Measurements from ENCODE around the gene ACSS3.

Gene ACSS3

DNA sequence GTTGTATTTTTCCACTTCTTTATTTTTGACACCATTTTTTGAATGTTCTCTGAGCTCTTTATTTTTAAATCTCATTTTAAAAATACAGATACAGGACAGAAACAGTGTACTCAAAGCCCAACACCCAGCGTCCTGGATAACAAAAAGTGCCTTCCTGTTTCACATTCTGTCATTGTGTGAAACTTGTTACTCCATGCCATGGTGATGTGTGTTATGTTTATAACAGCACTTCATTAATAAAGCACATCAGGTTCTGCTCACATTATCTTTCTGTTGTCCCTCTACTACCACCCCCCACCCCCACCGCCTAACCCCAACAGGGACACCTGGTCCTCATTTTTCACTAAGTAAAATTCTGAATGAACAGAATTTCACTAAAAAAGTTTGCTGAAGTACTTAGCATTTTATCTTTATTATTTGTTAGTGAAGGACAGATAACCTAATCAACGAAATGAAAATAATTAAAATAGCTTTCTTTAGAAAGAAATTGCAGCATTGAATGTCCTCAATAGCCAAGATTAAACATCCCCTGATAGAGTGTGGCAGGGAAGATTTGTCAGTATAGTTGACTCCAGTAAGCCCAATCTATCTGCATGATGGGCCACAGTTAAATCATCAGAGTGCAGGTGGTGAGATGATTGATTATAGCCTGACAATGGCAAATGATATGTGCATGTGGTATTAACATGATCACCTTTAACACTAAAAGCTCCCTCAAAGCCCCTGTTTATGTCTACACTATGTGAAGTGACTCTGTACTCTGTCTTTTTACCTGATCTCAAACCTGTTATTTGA lies 153.9 kb downstream of the ACSS3 start:
- DNase-seq: peak; percentile 88

DNA sequence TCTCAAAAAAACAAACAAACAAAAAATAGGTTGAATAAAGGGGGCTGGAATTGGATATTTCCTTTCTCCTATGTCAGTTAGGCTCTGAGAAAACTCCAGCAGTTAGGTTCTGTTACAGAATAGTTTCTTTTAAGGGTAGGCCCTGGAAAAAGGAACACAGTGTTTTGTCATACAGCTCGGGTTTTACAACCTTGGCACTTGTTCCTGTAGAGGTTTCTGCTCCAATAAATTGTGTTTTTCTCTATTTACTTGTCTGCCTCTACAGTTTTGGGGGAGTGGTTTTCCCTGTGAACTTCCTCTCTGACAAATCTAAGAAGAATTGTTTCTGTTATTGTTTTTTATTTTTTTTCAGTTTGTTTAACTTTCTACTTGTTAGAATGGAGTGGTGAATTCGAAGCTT lies 167.6 kb downstream of the ACSS3 start:
- DNase-seq: no peak

DNA sequence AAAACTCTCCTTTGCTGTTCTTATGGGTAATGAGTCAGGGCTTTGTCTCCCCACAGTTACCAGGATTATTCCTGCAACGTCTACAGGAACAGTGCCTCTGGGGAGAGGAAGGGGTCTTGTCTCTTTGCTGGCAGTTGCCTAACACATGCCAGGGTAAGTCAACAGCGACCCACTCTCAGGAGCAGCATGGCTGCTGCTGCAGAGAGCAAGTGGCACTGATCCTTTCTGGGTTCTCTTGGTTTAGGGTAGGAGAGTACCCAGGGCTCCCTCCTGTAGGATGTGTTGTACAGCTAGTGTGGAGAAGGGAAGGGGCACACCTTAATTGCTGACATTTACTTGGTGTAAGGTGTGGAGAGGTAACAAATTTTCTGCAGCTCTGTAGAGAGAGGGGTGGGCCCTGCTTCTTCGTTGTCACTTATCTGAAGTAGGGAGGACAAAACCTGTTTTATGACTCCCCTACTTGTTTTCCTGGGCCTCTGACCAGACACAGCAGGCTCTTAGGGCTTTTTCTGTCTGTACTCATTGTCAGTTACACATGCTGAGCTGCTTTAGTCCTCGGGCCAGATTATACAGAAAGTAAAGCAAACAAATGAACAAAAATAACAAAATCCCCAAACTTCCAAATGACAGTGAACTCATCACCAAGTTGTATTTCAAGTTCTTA lies 168.2 kb downstream of the ACSS3 start:
- peak; percentile 62 for DNase-seq

DNA sequence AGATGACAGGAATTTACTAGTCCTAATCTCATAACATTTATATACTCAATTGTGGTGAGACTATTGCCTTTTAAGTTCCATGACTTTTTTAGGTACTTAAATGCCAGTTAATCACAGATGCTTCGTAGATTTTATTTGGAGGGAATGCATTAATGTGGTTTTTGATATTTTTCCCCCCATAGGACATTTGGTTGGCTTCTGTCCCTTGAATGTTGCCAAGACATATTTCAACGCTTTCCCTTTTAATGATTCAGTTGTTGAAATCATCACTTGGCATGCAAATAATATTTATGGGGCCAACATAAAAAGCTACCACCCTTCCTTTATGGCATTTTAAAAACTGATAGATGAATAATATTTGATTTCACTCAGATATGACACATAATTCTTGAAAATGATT lies 172.1 kb downstream of the ACSS3 start:
- no peak for DNase-seq

DNA sequence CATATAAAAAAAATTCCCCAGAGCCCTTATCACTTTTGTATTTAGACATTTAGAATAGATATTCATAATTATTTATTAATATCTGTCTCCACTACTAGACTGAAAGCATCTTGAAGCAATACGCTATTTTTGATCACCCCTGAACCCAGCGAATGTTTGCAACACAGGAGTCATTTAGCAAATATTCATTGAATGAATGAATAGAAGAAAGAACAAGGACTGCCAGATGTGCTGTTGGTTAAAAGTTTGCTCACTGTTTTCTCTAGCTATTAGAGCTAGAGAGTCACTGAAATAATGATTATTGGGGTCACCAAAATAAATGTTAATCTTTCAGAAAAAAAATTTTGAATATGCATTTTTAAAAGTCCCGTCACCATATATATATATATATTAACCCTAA lies 174.3 kb downstream of the ACSS3 start:
- DNase-seq: no peak

DNA sequence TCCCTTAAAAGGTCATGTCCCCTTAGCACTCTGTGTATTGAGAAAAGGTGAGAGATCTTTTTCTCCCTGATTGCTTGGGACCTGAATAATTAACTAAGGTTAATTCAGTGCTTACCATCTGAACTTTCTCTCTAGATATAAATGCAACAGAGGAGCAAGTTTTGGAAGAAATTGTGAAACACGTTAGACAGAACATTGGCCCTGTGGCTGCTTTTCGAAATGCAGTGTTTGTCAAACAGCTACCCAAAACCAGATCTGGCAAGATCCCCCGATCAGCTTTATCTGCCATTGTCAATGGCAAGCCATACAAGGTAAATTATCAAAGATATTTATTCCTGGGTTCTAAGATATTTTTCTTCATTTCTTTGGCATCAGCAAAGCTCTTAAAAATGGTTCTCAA lies 175.5 kb downstream of the ACSS3 start:
- DNase-seq: no peak

DNA sequence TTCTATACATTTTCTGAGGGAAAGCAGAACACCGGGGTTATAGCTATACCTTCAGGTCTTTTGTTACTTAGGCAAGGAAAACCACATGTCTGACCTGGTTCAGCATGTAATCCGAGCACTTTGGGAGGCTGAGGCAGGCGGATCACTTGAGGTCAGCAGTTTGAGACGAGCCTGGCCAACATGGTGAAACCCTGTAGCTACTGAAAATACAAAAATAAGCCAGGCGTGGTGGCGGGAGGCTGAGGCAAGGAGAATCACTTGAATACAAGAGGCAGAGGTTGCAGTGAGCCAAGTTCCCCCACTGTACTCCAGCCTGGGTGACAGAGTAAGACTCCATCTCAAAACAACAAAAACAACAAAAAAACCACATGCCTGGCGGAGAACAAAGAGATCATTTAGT lies 177.6 kb downstream of the ACSS3 start:
- DNase-seq: no peak

DNA sequence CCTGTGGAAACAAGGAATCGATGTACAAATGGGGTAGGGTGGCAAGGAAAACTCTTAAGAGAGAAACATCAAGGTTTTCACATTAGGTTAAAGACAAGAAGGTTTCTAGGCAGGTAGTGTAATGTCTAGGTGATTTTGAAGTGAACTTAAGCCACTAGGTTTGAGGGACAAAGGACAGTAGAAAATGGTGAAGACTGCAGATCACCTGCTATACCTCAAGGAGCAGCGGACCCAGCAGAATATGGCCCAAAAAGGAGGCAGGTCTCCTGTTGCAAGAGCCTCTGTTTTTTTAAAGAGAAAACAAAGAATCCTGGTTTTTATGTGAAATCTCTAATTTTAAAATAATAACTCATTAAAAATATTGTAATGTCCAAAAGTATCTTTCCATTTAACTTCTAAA lies 178.1 kb downstream of the ACSS3 start:
- no peak for DNase-seq

DNA sequence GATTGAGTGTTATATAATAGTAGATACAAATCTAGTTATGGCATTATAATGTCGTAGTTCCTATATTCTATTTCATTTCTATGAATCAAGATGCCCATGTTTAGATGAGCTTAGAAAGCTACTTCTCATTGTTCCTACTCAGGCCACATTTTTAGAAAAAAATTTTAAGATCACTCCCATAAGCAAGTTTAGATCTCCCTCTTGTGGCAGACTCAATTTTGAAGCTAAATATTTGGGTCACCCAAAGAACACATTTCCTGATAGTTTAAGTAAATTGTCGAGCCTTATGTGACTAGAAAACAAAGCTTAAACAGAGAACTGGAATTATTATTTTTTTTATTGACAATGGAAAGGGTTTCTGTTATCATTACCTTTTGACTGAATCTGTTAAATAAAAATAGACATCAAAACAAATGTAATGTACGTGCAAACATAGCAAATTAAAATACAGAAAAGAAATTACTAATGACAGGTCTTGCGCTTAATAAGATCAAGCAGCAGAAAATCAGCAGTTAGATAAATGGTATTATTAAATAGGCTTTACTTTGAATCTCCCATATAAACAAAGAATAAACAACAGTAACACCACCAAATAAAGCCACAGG lies 180.2 kb downstream of the ACSS3 start:
- DNase-seq: peak; percentile 70

DNA sequence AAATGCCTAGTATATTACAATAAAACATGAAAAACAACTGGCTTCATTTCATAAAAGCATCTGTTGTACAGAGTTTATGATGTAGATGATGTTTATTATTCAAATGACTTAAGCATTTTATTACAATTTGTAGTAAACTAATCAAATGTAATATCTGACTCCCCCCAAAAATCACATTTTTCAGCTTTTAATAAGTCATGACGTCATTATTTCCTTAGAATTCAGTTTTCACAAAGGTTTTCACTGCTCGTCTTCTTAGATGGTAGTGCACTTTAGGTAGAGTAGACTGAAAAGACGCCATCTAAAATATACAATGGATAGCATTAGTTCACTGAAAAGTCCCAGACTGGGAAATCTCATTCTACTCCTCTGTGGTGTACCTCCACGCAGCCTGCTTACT lies 181.5 kb downstream of the ACSS3 start:
- DNase-seq: no peak

DNA sequence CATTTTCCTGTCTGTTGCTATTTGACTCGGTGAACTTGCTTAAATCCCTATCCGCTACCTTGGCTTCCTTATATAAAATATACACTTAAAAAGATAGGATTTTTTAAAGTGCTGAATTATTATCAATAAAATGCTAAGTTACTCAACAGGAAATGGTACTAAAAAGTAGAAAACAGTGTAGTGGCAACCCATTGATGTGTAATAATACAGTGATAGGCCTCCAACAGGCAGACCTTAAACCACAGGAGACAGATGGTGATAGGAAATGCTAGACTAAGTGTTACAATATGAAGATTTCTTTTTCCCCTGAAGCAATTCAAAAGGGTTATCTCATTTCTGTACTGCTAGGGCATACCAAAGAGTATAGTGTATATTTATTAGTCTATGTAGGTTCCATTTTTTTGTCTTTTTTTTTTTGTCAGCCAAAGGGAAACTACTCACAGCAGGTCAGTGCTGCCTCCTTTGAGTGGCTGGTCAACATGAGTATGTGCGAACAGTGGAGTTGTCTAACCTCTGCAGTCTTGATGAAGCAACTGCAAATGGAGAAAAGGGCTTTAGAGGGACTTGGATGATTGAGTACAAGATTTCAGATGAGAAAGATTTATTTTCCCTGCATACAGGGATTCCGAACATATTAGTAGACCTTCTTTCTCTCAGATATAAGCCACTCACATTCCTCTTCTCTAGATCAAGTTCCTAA lies 183.8 kb downstream of the ACSS3 start:
- no peak for DNase-seq

DNA sequence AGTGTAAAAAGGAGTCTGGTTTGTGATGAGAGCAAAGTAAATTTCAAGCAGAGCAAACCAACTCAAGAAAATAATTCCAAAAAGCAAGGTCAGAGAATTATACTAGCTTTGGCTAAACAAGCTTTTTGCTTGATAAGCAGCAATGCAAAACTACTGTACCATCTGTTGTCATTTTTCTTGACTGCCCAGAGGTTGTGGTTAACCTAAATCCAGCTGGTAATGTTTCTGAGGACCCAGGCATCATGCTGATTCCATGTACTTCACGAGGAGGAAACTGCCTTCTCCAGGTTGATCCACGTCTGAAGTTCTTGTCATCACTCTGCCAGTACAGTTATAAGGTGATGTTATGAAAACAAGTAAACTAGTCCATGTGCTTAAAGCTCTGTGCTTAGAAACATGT lies 185.2 kb downstream of the ACSS3 start:
- DNase-seq: no peak

DNA sequence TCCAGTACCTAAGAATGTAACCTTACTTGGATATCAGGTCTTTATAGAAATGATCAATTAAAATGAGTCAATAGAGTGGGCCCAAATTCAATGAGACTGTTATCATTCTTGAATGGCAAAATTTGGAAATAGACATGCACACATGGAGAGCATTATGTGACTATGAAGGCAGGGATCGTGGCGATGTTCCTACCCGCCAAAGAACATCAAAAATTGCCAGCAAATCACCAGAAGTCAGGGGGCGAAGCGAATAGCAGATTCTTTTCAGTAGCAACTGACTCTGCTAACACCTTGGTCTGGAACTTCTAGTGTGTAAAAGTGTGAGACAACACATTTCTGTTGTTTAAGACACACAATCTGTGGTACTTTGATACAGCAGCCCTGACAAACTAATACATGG lies 192.5 kb downstream of the ACSS3 start:
- DNase-seq: no peak

DNA sequence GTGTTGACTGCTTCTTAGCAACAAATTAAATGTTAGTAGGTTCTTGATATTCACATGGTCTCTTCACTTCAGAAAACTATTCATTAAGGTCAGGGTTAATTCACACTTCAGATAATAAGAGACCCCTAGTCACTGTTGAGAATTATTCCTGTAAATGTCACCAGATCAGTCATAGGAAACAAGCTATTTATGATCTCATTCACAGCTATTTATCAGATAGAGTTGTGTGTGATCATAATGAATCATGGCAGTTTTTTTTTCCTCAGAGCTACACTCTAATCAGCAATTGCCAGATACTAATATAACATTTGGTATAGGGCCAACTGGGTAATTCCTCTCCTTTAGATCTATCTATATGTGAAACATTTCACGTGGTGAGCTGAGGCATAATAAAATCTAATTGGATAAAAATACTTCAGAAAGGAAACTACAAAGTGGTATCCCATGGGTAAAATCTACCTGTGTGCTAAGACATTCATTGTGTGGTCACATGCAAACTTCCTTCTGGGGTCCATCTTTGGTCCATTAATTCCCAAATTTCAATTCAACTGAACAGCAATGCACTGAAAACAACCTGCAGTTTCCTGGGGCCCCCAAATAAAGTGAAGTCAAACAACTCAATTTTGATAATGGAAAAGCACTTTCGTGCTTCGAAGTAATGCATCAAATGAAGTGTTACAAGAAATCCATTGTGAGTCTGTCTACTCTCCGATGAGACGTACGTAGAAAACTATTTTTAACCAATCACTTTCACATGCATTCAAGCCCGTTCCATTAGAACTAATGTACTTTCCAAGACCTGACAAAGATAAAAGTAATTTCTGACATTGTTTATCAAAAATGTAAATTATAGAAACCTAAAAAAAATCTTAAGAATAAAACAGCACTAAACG lies 197.0 kb downstream of the ACSS3 start:
- DNase-seq: no peak

DNA sequence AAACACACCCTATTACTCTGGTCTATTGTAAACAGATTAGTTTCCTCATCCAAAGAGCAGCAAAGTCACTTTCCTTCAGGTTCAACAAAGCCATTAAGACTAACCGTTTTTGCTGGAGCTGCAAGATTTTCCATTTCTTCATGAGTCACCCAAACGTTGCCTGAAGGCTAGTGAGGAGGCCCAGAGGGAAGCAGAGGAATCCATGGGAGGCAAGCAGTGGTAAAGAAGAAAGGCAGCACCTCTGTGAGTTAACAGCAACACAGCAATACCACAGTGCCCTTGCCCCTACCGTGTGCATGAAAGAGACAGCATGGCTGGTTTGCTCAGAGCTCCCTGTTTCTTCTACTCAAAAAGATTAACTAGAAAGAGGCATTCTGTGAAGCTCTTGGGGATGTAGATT lies 206.3 kb downstream of the ACSS3 start:
- DNase-seq: no peak

DNA sequence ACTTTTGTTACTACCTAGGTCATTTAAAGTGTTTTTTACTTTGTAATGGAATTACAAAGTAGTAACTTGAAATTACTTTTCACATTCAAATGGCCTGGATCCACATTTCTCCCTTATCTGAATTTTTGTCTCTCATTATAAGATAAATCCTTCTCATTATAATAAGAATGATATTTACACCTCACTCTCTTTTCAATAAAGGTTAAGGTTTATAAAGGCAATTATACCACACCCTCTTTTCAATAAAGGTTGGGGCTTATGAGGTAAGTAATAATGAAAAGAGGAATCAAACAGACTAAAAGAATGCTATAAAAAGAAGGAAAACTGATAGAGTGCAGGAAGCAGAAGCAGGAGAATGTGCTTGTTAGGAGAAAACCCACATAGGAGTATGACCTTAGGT lies 210.8 kb downstream of the ACSS3 start:
- no peak for DNase-seq

DNA sequence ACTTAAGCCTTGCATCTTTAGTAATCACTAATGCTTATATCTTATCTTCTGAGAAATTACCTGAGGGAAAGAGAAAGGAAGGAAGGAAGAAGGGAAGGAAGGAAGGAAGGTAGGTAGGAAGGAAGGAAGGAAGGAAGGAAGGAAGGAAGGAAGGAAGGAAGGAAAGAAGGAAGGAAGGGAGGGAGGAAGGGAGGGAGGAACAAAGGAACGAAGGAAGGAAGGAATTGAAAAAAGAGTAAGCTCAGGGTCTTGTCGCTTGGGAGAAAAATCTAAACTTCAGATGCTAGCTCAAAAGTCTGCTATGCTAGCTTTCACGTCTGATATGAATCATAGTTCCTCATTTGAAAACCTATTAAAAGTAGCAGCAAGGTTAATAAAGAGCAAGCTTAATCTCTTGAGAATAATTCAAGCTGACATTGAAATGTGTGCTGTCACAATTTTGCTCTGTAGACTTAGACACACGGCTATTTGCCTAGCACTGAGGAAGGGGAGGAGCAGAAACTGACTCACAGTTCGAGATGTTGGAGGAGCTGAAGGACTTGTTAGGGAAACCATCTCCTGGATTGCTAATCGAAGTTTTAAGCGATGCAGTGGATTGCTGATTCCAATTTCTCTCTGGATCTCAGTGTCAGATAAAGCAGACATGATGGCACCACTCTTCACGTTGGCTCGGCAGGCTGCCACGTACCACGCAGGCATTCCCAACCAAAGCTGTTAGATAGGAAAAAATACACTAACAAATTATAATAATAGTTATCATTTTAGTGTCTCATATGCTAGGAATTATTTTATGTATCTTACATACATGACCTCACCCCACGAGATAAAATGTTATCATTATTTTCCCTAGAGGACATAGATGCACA lies 216.7 kb downstream of the ACSS3 start:
- no peak for DNase-seq

DNA sequence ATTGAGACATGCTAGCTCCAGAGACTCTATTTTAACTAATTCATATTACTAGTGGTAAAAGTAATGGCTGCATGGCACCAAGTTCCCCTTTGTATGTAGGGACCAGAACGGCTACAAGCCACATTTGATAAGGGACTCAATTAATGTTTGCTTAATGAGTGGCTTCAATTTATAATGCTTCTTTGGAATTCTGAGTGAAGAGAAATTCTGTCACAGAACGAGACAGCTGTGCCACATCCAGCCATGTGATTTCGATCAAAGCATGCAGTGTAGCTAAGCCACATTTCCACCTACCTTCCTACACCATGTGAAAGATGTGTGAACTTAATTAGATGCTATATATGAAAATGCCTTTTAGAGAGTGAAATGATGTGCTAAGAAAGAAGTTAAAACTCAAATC lies 217.4 kb downstream of the ACSS3 start:
- no peak for DNase-seq

DNA sequence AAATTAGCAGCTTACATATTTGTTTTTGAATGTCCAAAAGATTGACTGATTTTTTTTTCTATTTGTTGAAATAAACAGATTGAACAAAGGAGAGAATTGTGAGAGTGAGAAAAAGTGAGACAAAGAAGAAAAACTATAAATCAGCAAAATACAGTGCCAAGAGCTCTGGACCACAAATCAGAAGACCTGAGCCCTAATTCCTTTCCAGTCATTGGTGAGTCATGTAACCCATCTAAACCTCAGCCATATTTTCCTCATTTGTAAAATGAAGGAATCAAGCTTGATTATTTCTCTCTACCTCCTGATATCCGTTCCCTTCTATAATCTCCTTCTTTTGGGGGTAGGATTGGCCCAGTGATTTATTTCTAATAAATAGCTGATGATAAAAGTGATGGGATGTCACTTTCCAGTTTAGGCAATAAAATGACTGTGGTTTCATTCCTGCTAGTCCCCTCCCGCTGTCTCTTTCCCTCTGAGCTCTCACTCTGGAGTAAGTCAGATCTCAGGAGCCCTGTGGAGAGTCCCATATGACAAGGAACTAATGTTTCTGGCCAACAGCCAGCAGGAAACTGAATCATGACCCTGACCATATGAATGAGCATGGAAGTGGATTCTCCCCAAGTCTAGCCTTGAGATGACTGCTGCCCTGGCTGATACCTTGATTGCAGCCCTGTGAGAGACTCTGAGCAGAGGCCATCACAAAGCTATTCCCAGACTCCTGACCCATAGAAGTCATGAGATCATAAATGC lies 218.9 kb downstream of the ACSS3 start:
- DNase-seq: no peak

DNA sequence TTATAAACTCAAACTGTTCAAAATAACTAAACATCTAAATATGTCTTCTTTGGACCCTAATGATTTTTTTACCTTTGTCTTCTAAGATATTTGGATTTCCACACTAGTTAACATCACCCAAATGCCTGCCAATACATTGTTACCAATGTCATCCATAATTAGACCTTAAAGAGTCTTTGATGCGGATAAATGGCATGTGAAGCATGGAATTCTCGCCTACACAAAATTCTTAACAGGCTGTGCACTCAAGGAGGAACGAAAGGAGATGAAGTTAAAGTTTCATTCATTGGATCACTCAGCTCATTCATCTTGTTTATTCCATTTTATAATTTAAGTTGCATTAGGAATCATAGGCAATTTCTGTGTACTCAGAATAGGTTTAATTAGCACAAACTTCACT lies 219.7 kb downstream of the ACSS3 start:
- DNase-seq: no peak

DNA sequence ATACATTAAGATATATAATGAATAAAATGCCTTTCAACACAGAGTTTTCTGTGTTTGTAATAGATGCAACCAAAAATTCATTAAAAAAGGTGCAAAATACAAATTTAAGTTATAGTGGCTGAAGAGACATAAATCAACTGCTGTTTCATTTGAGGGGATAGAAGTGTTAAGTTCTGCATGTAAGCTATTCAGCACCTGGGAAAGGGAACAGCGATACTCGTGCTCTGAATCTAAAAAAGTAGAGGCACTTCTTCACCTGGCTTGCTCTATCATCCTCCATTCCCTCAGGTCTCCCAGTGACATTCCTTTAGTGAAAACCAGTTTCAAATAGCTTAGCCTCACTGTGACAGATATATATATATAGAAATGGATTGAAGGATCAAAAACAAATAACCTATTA lies 222.6 kb downstream of the ACSS3 start:
- no peak for DNase-seq

Measured in SHP77 treated with DMSO at 0.1 percent for 48 hours (cell line).